GM18507 (cell line): ENCODE results near the gene COMP.

Source experiments
- DNase-seq: peaks from one replicate; pipeline ENCODE4 v3.0.0; 2011; ENCODE audit warnings: low read depth; ENCODE audit not compliant: insufficient read length; ENCODE audit errors: extremely low spot score
- FAIRE-seq: peaks from 2 replicates; lab custom pipeline; 2011; peaks lifted over from hg19 to GRCh38; lab: Jason Lieb, UNC

The COMP gene

DNA sequence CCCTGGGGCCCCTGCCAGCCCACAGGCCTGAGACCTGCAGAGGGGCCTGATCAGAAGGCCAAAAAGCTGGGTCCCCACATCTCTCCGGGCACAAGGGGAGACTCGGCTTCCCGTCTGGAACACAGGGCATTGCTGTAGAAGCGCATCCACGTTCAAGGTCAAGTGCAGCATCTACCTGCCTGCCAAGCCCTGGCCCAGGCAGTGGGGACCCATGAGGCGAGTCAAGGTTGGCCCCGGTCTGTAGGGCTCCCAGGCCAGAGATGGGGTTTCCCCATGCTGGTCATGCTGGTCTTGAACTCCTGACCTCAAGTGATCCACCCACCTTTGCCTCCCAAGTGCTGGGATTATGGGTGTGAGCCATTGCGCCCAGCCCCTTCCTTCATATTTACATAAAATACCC, 13.5 kb upstream of the COMP start:
- no peak for FAIRE-seq
- DNase-seq, result no peak

DNA sequence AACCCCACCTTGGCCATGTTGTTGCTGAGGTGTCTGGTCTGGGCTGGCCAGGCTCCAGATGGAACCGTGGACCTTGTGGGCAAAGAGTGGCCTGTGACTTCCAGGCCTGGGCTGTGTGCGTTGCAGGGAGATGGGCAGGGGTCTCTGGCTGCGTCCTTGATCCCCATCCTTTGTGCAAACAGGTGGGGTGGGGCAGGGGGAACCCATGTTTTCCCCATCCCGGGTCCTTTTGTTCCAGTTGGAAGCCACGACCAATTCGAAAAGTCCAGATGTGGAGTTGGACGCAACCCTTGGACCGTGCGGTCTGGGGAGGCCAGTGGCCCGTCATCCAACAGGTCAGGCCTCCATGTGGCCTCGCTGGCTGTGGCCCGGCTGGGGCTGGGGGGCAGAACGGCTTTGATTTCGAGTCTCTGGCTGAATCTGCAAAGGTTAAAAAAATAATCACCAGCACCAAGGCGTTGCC, 13.1 kb upstream of the COMP start:
- FAIRE-seq (no peak), DNase-seq (no peak)

DNA sequence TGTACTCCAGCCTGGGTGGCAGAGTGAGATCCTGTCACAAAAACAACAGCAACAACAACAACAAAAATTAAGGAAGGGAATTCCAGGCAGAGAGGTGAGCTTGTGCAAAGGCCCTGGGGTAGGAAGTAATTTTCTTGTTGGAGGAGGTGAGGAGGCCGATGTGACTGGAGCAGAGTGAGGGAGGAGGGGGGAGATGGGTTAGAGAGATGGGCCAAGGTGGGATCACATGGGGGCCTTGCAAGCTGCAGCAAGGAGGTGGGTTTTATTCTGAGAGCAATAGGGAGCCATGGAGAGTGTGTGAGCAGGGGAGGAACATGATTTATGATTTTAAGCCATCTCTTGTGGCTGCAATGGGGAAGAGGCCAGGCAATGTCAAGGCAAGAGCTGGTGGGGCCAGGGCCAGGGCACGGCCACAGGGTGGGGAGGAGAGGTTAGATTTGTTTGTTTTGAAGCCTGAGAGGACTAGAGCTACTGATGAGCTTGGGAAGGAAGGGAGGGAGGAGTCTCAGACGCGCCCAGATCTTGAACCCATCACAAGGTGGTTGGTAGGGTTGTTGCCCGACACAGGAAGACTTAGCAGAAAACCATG, 12.5 kb upstream of the COMP start:
- DNase-seq, result no peak
- no peak for FAIRE-seq

DNA sequence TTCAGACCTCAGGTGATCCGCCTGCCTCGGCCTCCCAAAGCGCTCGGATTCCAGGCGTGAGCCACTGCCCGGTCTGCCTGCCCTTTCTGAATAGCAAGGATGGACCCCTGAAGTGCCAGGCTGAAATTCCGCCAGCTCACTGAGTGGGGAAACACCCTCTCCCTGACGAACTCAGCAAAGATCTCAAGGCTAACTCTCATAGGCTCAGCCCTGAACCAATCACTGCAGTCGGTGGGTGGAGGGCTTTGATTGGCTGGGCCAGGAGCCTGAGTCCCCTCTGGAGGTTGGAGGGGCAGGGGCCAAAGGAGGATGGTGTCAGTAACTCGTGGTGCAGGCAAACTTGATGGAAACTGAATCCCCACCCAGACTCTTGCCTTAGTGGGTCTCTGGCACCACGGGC, 11.2 kb upstream of the COMP start:
- FAIRE-seq (no peak), DNase-seq (no peak)

GRCh38 chr19:18800636-18801035, 9.5 kb upstream of the COMP start:
- FAIRE-seq (no peak), DNase-seq (no peak)

- FAIRE-seq (no peak), DNase-seq (no peak)
Measured at GRCh38 chr19:18800079-18800478, 9.0 kb upstream of the COMP start.

DNA sequence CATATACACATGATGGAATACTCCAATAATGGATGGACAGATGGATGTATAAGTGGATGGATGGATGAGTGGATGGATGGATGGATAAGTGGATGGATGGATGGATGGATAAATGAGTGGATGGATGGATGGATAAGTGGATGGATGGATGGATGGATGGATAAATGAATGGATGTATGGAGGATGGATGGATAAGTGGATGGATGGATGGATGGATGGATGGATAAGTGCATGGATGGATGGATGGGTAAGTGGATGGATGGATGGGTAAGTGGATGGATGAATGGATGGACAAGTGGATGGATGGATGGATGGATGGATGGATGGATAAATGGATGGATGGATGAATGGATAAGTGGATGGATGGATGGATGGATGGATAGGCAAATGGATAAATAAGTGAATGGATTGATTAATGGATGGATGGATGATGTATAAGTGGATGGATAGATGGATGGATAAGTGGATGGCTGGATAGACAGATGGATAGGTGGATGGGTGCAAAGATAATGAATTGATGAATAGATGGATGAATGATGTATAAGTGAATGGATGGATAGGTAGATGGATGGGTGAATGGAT, 8.4 kb upstream of the COMP start:
- DNase-seq, result no peak

GRCh38 chr19:18798384-18799352, 7.6 kb upstream of the COMP start:
- no peak for FAIRE-seq
- no peak for DNase-seq

More for the DNA sequence above, 8.4 kb upstream of the COMP start:
- no peak for FAIRE-seq

- DNase-seq, result no peak
- FAIRE-seq, result no peak
Measured at GRCh38 chr19:18796239-18796638, 5.1 kb upstream of the COMP start.

DNA sequence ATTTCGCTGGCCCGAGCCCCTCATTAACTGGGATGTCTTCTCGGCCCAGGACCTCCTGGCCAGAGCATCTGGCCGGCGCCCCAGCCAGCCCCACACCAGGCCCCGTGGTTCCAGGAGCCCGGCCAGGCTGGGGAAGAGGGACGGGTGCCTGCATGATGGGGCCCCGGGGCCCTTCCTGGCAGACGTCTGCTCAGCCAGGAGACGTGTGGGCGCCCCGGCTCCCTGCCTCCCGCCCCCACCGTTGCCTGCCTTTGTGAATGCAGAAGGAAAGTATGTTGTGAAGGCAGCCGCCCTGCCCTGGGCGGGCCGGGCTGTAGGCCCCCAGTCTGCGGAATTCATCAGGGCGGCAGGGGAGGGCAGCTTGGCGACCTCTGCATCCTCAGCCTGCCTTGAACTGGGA, 4.4 kb upstream of the COMP start:
- DNase-seq (no peak), FAIRE-seq (no peak)

GRCh38 chr19:18794692-18795091, 3.6 kb upstream of the COMP start:
- no peak for FAIRE-seq

GRCh38 chr19:18794029-18794313, 2.9 kb upstream of the COMP start:
- DNase-seq (no peak), FAIRE-seq (no peak)

More at GRCh38 chr19:18794692-18795091, 3.6 kb upstream of the COMP start:
- DNase-seq, result no peak

- DNase-seq (no peak), FAIRE-seq (no peak)
Measured at GRCh38 chr19:18793144-18794028, 2.3 kb upstream of the COMP start.

GRCh38 chr19:18792661-18793060, 1.6 kb upstream of the COMP start:
- FAIRE-seq (no peak), DNase-seq (no peak)

- FAIRE-seq (no peak), DNase-seq (no peak)
Measured at GRCh38 chr19:18791315-18791678, 192 bp upstream of the COMP start.

DNA sequence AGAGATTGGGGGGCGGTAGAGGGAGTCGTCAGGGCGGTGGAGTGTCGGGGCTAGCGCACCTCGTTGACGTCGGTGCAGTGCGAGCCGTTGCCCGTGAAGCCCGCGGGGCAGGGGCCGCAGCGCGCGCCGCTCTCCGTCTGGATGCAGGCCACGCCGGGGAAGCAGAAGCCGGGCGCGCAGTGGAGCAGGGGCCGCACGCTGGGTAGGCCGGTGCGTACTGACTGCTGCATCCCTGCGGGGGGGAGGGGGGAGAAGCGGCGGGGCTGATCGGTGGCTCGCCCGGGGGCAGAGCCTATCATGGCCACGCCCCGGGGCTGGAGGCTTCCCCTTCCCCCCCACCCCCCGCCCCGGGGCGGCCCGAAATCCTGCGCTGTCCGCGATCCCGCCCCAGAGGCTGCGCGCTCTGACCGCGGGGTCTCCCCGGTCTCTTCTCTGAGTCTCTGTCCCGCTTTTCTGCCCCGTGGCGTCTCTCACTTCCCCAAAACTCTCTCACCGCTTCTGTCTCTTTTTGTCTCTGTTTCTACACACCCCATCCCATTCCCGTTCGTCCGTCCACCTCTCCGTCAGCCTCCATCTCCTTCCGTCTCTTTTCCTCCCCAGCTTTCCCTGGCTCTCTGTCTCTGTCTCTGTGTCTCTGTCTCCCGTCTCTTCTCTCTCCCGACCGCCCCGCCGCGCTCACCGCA, 1.1 kb downstream of the COMP start:
- no peak for FAIRE-seq
- DNase-seq, result no peak

- DNase-seq (no peak), FAIRE-seq (no peak)
Measured at GRCh38 chr19:18789422-18789869, 1.7 kb downstream of the COMP start.

DNA sequence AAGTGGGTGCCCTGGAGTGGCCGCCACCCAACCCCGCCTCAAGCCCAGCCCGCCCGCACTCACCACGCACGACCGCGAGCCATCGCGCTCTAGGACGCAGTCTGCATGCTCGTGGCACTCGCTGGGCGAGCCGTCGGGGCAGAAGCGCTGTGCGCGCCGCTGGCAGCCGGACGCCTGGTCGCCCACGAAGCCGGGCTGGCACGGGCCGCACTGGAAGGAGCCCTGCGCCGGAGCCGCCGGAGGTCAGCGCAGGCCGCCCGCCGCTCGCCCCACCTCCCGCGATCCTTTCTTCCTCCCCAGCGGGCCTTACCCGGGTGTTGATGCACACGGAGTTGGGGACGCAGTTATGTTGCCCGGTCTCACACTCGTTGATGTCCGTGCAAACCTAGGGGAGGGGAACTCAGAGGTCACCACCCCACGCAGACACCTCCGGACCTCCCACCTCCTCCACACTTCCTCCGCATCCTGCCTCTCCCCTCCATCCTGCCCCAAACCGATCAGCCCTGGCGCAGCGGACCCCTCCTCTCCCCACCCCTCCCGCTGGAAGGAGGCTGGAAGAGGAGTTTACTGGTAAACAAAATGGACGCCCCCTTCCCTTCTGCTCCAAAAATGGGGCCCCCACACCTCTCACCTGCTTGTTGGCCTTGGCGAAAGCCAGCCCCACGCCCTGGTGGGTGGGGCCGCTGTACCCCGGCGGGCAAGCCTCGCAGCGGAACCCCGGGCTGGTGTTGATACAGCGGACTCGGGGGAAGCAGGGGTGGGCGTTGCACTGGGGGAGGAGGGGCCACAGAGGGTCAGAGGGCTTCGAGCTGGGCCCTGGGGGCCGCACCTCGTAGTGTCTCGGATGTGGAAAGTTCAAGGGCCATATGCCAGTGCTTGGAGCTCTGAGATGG, 2.3 kb downstream of the COMP start:
- FAIRE-seq (no peak), DNase-seq (no peak)
